ENCODE measurements around the gene KRT34.

Gene KRT34

GRCh38 chr17:41329279-41329948 is 52.7 kb downstream of the KRT34 start:
- DNase-seq: peak; percentile 45 to 55

DNA sequence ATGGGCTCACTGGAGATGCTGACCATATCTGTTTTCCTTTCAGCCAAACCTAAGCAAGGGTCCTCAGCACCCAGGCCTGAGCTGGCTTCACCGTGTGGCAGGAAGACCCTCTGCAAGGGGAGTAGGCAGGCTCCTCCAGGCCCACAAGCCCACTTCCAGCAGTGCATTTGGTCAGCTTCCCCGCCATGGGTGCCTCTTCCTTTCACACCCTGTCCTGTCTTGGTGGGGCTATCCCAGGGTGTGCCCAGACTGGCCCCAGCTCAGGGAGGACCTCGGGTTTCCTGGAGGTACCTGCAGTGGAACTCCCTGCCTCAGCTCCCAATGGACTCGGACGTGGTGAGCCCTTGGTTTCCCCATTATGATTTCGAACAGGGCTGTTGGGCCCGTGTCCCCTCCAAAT is 53.9 kb downstream of the KRT34 start:
- DNase-seq: no peak

All from activated T-cell treated with anti-CD3 and anti-CD28 coated beads, Interleukin-2, amount 50 U/mL, for 48 hours (primary cell).